Measurements from ENCODE around the gene JAG1.

DNA sequence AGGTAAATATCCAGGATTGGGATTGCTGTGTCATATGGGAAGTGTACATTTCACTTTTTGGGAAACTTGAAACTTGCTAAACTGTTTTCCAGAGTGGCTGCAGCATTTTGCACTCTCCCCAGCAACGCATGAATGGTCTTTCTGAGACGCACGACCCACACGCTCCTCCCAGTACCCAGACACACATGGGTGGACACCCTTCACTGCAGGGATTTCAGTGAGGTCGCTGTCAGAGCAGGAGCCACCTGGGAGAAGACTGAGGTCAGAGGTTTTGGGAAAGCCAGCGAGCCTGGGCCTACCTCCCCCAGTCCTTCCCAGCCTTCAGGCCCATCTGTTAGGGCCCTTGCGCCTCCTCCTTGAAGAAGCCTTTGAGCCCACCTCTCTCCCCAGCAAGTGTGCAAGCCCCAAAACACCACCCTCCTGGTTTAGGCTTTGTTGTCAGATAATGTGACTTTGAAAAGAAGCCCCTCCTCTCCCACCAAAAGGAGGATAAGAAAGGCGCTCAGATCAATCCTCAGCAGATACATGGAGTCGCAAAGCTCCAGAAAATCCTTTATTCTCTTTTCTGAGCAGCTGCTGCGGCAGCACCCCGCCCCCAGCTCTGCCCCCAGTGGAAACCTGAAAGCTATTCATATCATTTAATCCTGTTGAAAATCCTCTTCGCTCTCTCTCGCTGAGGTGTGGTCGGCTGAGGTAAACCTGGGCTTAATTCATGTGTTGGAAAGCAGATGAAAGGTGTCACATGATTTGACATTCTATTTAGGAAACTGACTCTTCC lies 12.7 kb upstream of the JAG1 start:
- TF ChIP-seq EZH2phosphoT487 (IDR thresholded peaks at IDR 0.05; ENCODE audit: borderline replicate concordance, low read depth, low read length) = no peak
- TF ChIP-seq, protein P1, sequence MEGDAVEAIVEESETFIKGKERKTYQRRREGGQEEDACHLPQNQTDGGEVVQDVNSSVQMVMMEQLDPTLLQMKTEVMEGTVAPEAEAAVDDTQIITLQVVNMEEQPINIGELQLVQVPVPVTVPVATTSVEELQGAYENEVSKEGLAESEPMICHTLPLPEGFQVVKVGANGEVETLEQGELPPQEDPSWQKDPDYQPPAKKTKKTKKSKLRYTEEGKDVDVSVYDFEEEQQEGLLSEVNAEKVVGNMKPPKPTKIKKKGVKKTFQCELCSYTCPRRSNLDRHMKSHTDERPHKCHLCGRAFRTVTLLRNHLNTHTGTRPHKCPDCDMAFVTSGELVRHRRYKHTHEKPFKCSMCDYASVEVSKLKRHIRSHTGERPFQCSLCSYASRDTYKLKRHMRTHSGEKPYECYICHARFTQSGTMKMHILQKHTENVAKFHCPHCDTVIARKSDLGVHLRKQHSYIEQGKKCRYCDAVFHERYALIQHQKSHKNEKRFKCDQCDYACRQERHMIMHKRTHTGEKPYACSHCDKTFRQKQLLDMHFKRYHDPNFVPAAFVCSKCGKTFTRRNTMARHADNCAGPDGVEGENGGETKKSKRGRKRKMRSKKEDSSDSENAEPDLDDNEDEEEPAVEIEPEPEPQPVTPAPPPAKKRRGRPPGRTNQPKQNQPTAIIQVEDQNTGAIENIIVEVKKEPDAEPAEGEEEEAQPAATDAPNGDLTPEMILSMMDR (conservative IDR thresholded peaks at IDR 0.05; ENCODE audit: low read length) = no peak

All from OCI-LY7 (cell line).